HG03139 (cell line): ENCODE data around the gene KIAA1549.
A peak's percentile ranks its signal among the peaks of the same experiment; 100 is the strongest.

Experiments
- ATAC-seq: cut with Tn5 transposase; IDR thresholded peaks from one replicate; pipeline ENCODE4 v1.9.1; 2021; ENCODE audit not compliant: unreplicated experiment

KIAA1549 gene

GRCh38 chr7:138886501-138886917, 94.7 kb downstream of the KIAA1549 start:
- peak; percentile 88 for ATAC-seq

GRCh38 chr7:138885383-138886147, 95.6 kb downstream of the KIAA1549 start:
- ATAC-seq, result no peak

- no peak for ATAC-seq
These were observed 98.9 kb downstream of the KIAA1549 start for GRCh38 chr7:138882249-138882648.

GRCh38 chr7:138881579-138882188, 99.5 kb downstream of the KIAA1549 start:
- ATAC-seq, result no peak

- no peak for ATAC-seq
These were observed 100.2 kb downstream of the KIAA1549 start for GRCh38 chr7:138880881-138881578.

- no peak for ATAC-seq
These were observed 101.8 kb downstream of the KIAA1549 start for GRCh38 chr7:138879356-138879755.

GRCh38 chr7:138878856-138879255, 102.3 kb downstream of the KIAA1549 start:
- ATAC-seq, result no peak

- no peak for ATAC-seq
These were observed 103.1 kb downstream of the KIAA1549 start for GRCh38 chr7:138878051-138878450.

- ATAC-seq, result no peak
These were observed 104.9 kb downstream of the KIAA1549 start for GRCh38 chr7:138876326-138876725.

- ATAC-seq, result no peak
These were observed 105.4 kb downstream of the KIAA1549 start for GRCh38 chr7:138875794-138876193.

GRCh38 chr7:138873220-138873892, 107.8 kb downstream of the KIAA1549 start:
- ATAC-seq, result no peak

GRCh38 chr7:138872576-138872975, 108.6 kb downstream of the KIAA1549 start:
- ATAC-seq, result no peak

- no peak for ATAC-seq
These were observed 109.4 kb downstream of the KIAA1549 start for GRCh38 chr7:138871814-138872090.

- ATAC-seq, result no peak
These were observed 110.0 kb downstream of the KIAA1549 start for GRCh38 chr7:138871065-138871813.

GRCh38 chr7:138869353-138869752, 111.8 kb downstream of the KIAA1549 start:
- no peak for ATAC-seq

GRCh38 chr7:138868711-138869110, 112.5 kb downstream of the KIAA1549 start:
- ATAC-seq, result no peak

GRCh38 chr7:138867744-138868143, 113.4 kb downstream of the KIAA1549 start:
- ATAC-seq, result no peak

GRCh38 chr7:138866353-138866752, 114.8 kb downstream of the KIAA1549 start:
- no peak for ATAC-seq

GRCh38 chr7:138865843-138866242, 115.3 kb downstream of the KIAA1549 start:
- no peak for ATAC-seq

GRCh38 chr7:138864667-138865066, 116.5 kb downstream of the KIAA1549 start:
- ATAC-seq, result no peak

- ATAC-seq, result no peak
These were observed 117.3 kb downstream of the KIAA1549 start for GRCh38 chr7:138863931-138864330.
